Aortic smooth muscle cell (primary cell): ENCODE results near the gene ANKRD63. TPM values are rescaled to one million over a fixed set of nuclear protein-coding genes. Genes with fewer than 3 reads are reported as not detected.

Source experiments
- total RNA-seq: library from RNA; depleted of rRNA; stranded (reverse); fragments of >200 nt; gene quantifications from 2 replicates; pipeline ENCODE4 v1.2.3, GENCODE V29; 2014

The ANKRD63 gene, protein sequence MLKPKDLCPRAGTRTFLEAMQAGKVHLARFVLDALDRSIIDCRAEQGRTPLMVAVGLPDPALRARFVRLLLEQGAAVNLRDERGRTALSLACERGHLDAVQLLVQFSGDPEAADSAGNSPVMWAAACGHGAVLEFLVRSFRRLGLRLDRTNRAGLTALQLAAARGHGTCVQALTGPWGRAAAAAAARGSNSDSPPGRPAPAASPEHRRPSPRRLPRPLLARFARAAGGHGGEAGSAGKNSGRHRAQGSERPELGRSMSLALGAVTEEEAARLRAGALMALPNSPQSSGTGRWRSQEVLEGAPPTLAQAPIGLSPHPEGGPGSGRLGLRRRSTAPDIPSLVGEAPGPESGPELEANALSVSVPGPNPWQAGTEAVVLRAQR
- total RNA-seq, result not detected in 2 replicates

DNA sequence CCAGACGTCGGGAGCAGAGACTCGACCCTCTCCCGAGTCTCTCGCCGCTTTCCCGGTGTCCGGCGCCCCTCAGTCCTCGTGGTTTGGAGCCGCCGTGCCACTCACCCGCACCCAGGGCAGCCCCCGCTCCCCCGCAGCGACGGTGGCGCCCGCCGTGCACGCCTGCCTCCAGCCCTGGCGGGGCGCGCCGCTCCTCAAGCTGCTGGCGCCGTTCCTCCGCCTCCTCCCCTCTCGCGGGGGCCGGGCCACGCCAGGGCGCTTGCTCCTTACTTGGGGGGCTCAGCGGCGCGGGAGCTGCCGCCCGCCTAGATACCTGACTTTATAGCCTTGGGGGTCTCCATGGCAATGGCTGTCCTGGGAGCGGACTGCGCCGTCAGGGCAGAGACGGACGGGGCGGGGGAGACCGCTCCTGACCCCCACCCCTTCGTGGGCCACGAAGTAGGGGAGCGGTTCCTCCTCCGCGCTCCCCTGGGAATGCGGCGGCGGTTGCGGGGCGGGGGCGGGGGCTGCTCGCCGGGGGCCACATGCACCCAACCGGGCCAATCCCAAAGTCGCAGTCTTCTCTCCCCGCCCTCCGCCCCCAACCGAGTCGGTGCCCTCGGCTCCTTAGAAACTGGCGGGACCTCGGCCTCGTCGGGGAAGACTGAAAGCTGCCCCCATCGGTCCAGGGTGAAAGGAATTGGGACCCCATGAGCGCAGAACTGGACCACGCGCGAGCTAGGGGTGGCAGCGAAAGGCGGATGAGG is at the start of gene ANKRD63:
ANKRD63 (minus strand) TSS at position 196 of the 746 bp plus-strand sequence. CDS start 478 bp downstream, outside the sequence.

GRCh38 chr15:40323239-40323952 is 40.5 kb upstream of the ANKRD63 start, which contains the start of gene INAFM2:
TSS of gene INAFM2 (plus strand) at chr15:40323692. CDS start at chr15:40324056, 364 bp downstream.

DNA sequence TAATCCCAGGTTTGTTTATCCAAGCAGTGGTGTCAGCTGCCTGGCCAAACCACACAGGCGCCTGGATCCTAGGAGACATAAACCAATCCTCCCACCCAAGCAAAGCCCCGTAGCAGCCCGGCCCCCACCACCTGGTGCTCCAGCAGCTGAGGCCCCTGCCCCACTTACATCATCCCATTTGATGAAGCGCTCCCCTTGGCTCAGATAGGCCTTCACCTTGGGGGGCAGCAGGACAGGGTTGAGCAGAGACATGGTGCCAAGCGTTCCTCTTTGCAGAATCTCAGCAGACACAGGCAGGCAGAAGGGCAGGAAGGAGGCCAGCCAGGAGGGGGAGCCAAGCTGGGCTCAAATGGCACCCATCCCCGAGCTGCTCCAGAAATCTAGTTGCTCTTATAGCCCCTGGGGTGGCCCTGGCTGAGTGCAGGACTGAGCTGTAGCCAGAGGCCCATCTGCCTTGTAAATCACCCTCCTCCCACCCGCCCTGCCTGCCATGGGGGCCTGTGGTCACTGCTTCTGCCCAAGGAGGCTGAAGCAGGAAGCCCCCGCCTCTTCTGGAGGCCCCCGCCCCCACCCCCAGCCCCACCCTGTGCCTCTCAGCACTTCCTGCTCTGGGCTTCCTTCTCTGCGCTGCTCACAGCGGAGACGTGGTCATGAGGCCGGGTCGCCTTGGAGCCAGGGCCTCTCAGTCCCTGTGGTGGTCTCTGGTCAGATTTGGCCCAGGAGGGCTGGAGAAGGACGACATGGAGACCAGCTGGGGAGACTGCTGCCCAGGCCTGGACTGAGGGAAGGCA is 24.8 kb upstream of the ANKRD63 start, which contains the start of gene PLCB2:
PLCB2 (minus strand) TSS at position 515 of the 791 bp plus-strand sequence; CDS start at position 252, 263 bp downstream.

DNA sequence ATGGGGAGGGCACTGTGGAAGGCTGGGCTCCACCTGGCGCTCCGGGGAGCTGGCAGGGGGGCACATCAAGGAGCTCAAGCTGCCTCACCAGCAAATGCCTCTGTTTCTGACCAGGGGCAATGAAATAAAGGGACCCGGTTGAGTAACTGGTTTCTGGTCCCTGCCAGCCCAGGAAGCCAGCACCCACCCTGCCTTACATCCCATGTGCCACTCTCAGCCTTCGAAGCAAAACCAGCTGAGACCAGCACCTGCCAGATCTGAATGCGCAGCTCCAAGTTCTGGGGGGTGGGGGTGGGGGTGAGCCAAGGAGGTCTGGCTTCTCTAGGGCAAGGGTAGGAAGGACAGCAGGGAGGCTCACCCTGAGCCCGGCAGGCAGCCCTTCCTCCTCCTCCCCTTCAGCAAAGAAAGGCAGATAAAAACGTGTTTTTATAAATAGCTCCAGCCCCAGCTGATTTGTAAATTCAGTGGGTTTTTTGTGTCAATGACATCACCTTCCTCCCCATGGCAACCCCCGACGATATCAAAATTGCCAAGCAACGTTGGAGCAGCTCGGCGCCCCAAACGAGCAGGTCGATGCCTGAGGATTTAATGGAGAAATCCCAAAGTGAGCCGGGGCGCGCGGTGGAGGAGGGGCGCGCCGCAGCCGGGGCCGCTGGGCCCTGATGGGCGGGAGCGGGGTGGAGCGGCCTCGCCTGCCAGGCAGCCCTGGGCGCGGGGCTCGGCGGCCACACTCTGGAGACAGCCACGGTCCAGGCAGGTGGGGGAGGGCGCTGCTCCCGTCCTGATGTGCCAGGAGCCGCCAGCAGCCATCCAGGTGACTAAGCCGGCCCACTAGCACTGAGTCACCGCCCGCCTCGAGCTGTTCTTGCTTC is 44.1 kb downstream of the ANKRD63 start, which contains the start of gene PAK6:
PAK6 (plus strand) TSS at position 532 of the 872 bp plus-strand sequence. CDS start 25,723 bp downstream, outside the sequence.

Other genes starting within 250 kb of the ANKRD63 start
- 230 and 238 TPM in 2 replicates for gene SRP14, start 243.9 kb downstream of the ANKRD63 start, total RNA-seq
- gene BMF, start 174.2 kb downstream of the ANKRD63 start, total RNA-seq, result 0.79 and 3.2 TPM in 2 replicates
- 13.2 and 21.9 TPM in 2 replicates for gene BUB1B, start 122.0 kb downstream of the ANKRD63 start, total RNA-seq
- gene PAK6, start 44.0 kb downstream of the ANKRD63 start, total RNA-seq, result 0.13 TPM in 1 of 2 replicates, not detected in the other
- 0.19 and 0.53 TPM in 2 replicates for gene PLCB2, start 24.9 kb upstream of the ANKRD63 start, total RNA-seq
- 33.8 and 36.3 TPM in 2 replicates for gene INAFM2, start 40.6 kb upstream of the ANKRD63 start, total RNA-seq
- 102 and 109 TPM in 2 replicates for gene CCDC9B, start 57.9 kb upstream of the ANKRD63 start, total RNA-seq
- gene PHGR1, start 68.0 kb upstream of the ANKRD63 start, total RNA-seq, result not detected in 2 replicates
- 0.13 and 0.25 TPM in 2 replicates for gene DISP2, start 75.2 kb upstream of the ANKRD63 start, total RNA-seq
- 29.3 and 50.5 TPM in 2 replicates for gene KNSTRN, start 99.7 kb upstream of the ANKRD63 start, total RNA-seq
- gene IVD, start 122.7 kb upstream of the ANKRD63 start, total RNA-seq, result 46.0 and 53.8 TPM in 2 replicates
- 5.4 and 7.0 TPM in 2 replicates for gene BAHD1, start 157.9 kb upstream of the ANKRD63 start, total RNA-seq
- gene CHST14, start 187.9 kb upstream of the ANKRD63 start, total RNA-seq, result 6.1 and 8.6 TPM in 2 replicates